GM13977 (cell line): Measurements from ENCODE around the gene LYPD6B.

Source experiments
- DNase-seq: peaks from one replicate; pipeline ENCODE4 v3.0.0; 2012; ENCODE audit warnings: low spot score
- in situ Hi-C: fragments of 300-500 bp; cut with MboI; formaldehyde crosslinking; loops from one replicate; pipeline ENCODE4 v1.12.0; 2022; ENCODE audit warnings: low sequenced_read_pairs, low pct_unique_long_range_greater_than_20kb, mixed read lengths, inconsistent platforms; ENCODE audit not compliant: unreplicated experiment
- TF ChIP-seq, protein P1 (sequence below): IDR thresholded peaks from 2 replicates; pipeline ENCODE4 v1.5.1; 2012; ENCODE audit warnings: mild to moderate bottlenecking, control low read depth; ENCODE audit not compliant: insufficient read depth; ENCODE audit errors: extremely low read depth, missing control alignments

The LYPD6B gene

DNA sequence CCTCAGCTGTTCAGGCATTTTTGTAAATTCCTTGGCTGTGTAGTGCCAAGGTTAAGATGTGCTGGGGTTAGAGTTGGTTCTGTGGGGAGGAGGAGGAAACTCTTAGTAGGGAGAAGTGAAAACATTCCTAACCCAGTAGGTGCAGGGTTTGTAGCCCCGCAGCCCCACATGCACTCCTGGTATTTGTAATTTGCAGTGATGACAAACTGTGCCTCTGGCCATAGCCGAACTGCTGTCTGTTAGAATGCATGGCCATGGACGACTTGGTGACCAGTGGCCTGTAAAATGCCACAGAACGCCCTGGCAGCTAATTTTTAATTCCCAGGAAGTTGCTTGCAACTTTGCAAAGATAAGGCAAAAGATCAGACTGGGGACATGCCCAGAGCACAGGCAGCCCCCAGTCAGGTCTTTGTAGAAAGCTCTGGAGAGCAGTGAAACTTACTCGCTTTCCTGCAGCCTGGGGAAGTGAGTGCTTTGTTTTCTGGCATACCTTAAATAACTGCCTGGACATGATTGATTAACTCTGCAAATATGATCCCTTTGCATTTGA, 38.4 kb downstream of the LYPD6B start:
- no peak for DNase-seq
- TF ChIP-seq, protein P1, sequence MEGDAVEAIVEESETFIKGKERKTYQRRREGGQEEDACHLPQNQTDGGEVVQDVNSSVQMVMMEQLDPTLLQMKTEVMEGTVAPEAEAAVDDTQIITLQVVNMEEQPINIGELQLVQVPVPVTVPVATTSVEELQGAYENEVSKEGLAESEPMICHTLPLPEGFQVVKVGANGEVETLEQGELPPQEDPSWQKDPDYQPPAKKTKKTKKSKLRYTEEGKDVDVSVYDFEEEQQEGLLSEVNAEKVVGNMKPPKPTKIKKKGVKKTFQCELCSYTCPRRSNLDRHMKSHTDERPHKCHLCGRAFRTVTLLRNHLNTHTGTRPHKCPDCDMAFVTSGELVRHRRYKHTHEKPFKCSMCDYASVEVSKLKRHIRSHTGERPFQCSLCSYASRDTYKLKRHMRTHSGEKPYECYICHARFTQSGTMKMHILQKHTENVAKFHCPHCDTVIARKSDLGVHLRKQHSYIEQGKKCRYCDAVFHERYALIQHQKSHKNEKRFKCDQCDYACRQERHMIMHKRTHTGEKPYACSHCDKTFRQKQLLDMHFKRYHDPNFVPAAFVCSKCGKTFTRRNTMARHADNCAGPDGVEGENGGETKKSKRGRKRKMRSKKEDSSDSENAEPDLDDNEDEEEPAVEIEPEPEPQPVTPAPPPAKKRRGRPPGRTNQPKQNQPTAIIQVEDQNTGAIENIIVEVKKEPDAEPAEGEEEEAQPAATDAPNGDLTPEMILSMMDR: no peak
- in situ Hi-C loops: no loop called here

DNA sequence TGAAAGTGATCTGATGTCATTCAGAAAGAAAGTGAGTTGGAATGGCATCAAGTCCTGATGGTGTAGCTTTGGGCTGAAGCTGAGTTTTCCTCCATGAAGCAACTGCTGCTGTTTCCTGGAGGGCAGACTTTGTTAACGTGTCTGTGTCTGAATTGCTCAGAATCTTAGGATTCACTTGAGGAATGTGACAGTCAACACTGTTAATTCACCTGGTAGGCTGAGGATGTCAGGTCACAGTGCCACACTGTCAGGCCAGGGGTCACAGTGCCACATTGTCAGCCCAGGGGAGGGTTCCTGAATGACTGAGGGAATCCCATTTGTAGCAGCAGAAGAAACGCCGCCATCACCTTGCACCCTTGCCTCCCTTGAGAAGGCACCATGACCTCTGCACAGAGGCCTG, 39.4 kb downstream of the LYPD6B start:
- no peak for DNase-seq
- TF ChIP-seq, protein P1: no peak
- in situ Hi-C loops: no loop called here

DNA sequence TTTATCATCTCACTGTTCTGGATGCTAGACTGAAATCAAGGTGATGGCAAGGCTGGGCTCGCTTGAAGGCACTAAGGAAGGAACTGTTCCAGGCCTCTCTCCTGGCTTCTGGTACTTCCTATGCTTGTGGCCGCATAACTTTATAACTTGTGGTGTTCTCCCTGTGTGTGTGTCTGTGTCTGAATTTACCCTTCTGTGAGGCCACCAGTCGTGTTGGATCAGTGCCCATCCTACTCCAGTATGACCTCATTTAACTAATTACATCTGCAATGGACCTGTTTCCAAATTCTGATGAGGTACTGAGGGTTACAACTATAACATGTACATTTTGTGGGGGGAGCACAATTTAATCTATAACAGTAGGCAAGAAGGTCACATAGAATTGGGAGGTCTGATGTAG, 41.6 kb downstream of the LYPD6B start:
- in situ Hi-C loops: no loop called here
- DNase-seq: no peak
- TF ChIP-seq, protein P1: no peak

DNA sequence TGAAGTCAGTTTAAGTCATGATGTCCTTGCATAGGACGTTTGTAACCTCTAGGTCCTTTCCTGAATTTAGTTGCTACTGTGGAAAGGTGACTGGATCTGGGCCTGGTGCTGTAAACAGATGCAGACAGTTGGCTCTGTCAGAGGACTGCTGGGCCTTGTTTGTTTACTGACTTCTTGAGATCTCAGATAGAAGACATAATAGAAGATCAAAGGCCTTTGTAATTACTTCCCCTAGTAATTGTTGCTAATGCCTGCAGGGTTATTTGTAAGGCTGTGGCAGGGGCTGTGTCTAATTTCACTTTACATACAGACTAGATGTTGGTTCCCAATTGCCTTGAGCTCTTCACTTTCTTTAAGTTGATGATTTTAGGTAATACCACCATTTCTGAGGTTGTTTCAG, 42.5 kb downstream of the LYPD6B start:
- TF ChIP-seq, protein P1: no peak
- in situ Hi-C loops: no loop called here
- DNase-seq: no peak

DNA sequence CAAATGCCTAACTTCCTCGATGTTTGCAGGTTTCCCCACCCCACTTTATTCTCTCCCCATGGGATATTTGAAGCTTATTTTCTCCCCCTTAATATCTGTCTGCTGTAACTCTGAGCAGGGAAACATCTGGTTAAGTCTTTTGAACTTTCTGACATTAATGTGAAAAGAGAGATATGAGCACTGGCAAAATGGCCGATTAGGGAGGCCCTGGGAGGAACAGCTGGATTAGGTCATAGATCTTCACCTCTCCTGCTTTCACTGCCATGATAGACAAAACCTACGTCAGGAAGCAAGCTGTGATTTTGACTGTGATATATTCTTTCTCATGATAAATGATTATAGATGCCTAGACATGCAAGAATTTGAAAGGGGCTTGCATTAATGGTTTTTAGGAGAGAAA, 43.6 kb downstream of the LYPD6B start:
- in situ Hi-C loops: no loop called here
- DNase-seq: no peak
- TF ChIP-seq, protein P1: no peak

DNA sequence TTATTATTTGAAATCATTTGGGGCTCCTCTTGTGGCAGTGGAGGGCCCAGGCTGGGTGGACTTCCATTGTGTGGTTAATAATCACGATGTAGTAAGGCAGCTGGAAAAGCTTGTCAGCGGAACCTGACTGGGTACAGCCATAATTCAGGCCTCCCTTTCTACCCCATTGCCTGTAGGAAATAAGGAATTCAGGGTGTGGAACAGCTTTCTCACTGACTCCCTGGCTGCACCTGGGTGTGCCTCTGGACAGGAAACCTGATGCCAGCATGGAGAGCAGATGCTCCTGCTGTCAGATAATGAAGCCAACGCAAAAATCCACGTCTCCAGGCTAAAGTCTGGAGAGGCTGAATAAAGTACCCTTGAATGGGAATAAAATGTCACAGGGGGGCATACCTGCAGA, 44.2 kb downstream of the LYPD6B start:
- TF ChIP-seq, protein P1: no peak
- in situ Hi-C loops: no loop called here
- no peak for DNase-seq
